Right lobe of liver (tissue), 4 donors: ENCODE data around the gene LMLN.
"Not testable (repeated sequence)": the region's sequence is repeated elsewhere in the genome, so short reads cannot be mapped to it uniquely, and the experiment has no call there.

Experiments used
- POLR2A ChIP-seq: fragments of 450-650 bp; IDR thresholded peaks from one replicate; pipeline ENCODE4 v1.6.1; 2017; ENCODE audit warnings: antibody characterized with exemption, mild to moderate bottlenecking
- TF ChIP-seq, protein P1 (sequence below), 4 donors: fragments of 200-600 bp in 3 of 4; fragments of 450-650 bp in 1 of 4; IDR thresholded peaks; one replicate each; pipeline versions ENCODE4 v1.5.1 to v1.8.0; 2016 to 2022; ENCODE audit warnings: antibody characterized with exemption in 4 of 4, mild to moderate bottlenecking in 2 of 4
- donor health status: DM: no; HTN: no; CAD: no.
- donor health status: DM: no; HTN: no; CAD: no.
- donor health status: DM: no; HTN: yes; CAD: no.

- TF ChIP-seq, protein P1, sequence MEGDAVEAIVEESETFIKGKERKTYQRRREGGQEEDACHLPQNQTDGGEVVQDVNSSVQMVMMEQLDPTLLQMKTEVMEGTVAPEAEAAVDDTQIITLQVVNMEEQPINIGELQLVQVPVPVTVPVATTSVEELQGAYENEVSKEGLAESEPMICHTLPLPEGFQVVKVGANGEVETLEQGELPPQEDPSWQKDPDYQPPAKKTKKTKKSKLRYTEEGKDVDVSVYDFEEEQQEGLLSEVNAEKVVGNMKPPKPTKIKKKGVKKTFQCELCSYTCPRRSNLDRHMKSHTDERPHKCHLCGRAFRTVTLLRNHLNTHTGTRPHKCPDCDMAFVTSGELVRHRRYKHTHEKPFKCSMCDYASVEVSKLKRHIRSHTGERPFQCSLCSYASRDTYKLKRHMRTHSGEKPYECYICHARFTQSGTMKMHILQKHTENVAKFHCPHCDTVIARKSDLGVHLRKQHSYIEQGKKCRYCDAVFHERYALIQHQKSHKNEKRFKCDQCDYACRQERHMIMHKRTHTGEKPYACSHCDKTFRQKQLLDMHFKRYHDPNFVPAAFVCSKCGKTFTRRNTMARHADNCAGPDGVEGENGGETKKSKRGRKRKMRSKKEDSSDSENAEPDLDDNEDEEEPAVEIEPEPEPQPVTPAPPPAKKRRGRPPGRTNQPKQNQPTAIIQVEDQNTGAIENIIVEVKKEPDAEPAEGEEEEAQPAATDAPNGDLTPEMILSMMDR (IDR thresholded peaks at IDR 0.05): not testable (repeated sequence)
- not testable (repeated sequence) for TF ChIP-seq POLR2A
Measured at GRCh38 chr3:197921429-197922275, 38.4 kb upstream of the LMLN start.
